Activated CD4-positive, alpha-beta memory T cell treated with anti-CD3 and anti-CD28 coated beads, Interleukin-2, amount 10 ng/mL, durations not matched to agents 7 days and 5 days (primary cell): Measurements from ENCODE around the gene SORCS3. TPM values are rescaled to one million over a fixed set of nuclear protein-coding genes. Genes with fewer than 3 reads are reported as not detected.

Experiments used
- CTCF ChIA-PET: fragments of 350-600 bp; sonication (Branson Sonifier 250); formaldehyde crosslinking; loops from one replicate; lab custom pipeline; 2021; ENCODE audit warnings: antibody characterized with exemption, inconsistent platforms; lab: Charles Lee
- POLR2A ChIA-PET: fragments of 350-600 bp; sonication (Branson Sonifier 250); formaldehyde crosslinking; loops from one replicate; lab custom pipeline; 2021; ENCODE audit warnings: antibody characterized with exemption; lab: Charles Lee
- DNase-seq: peaks from one replicate; pipeline ENCODE4 v3.0.0-alpha.2; 2020
- H3K27ac Mint-ChIP-seq: one replicate; pipeline ENCODE4 v1.8.0; 2021; ENCODE audit warnings: mild to moderate bottlenecking, mixed read lengths
- H3K27me3 Mint-ChIP-seq: one replicate; pipeline ENCODE4 v1.8.0; 2021; ENCODE audit warnings: mixed read lengths
- H3K36me3 Mint-ChIP-seq: one replicate; pipeline ENCODE4 v1.8.0; 2021; ENCODE audit warnings: low read depth, mixed read lengths
- H3K4me1 Mint-ChIP-seq: one replicate; pipeline ENCODE4 v1.8.0; 2021; ENCODE audit warnings: mixed read lengths
- H3K4me3 Mint-ChIP-seq: one replicate; pipeline ENCODE4 v1.8.0; 2021; ENCODE audit warnings: mild to moderate bottlenecking, mixed read lengths
- H3K9me3 Mint-ChIP-seq: one replicate; pipeline ENCODE4 v1.8.0; 2021; ENCODE audit warnings: mixed read lengths
- total RNA-seq, 2 experiments: library from RNA; stranded (reverse); gene quantifications; one replicate each; pipeline ENCODE4 v1.2.3, GENCODE V29; 2021

SORCS3 gene
- total RNA-seq, 2 experiments from 2014 or later: not detected

DNA sequence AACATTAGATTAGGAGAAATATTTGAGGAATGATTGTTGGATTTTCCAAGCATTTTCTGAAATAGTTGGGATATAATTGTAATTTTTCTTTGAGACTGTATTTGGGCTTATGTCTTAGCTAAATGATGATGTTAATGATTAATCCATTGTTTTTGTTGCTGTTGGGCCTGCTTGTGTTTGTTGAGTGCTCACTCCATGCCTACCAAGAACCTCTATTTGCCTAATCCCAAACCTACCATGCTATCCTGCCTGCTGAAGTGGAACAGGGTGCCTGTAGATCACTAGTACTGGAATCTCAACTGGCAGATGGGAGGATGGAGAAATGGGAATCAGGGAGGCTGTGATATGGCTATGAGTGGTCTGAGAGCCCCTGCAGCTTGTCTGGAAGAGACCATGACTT lies 565.5 kb downstream of the SORCS3 start:
- no peak for DNase-seq
- Mint-ChIP-seq H3K36me3 (no peaks in the 10 kb centered on the region), H3K9me3 (peaks cover 2% of the 10 kb centered on the region), H3K27ac (no peak overlapping the region), H3K27me3 (no peaks in the 10 kb centered on the region), H3K4me1 (no peaks in the 10 kb centered on the region), H3K4me3 (no peak overlapping the region)
- ChIA-PET CTCF (no interaction called here), POLR2A (no interaction called here)

DNA sequence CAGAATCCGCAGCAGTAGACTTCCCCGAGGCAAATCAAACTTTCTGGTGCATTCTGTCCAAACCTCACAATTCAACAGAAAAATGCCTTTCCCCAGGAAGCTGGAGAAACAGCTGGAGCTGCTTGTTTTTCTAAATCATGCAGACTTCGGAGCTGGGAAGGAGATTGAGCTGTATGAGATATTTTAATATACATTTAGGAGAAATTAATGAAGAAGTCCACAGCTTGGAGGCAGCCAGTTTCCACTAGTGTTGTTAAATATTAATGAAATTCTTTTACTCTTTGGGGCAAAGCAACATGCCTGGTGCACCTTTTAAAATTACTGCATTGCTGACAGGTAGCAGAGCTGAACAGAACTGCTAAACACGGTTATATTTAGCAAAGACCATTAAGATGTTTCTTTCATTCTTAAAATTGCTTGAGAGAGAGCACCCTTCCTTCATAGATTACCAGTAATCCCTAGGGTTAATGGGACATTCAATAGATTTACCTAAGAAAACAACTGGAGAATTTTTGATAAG lies 566.4 kb downstream of the SORCS3 start:
- Mint-ChIP-seq H3K27ac (no peak overlapping the region), H3K4me1 (no peaks in the 10 kb centered on the region), H3K27me3 (no peaks in the 10 kb centered on the region), H3K9me3 (no peaks in the 10 kb centered on the region), H3K36me3 (no peaks in the 10 kb centered on the region), H3K4me3 (no peak overlapping the region)
- DNase-seq: no peak
- ChIA-PET CTCF (no interaction called here), POLR2A (no interaction called here)

DNA sequence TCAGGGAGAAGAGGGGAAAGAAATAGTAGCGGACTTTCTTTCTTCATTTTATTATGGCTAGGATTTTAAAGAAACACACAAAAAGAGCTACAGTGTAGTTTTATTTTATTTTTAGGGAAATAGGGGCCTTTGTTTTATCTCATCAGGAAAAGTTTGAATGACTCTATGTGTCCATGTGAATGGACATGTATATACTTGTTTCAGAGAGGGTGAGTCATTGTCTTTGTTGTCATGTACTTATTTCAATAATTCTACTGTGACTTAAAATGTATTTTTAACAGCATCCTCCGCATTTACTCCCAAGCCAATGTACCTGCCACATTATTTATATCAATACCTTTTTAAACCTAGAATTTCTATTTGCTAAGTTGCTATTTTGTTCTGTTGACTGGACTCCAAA lies 569.5 kb downstream of the SORCS3 start:
- Mint-ChIP-seq H3K4me1 (no peaks in the 10 kb centered on the region), H3K27ac (no peak overlapping the region), H3K27me3 (no peaks in the 10 kb centered on the region), H3K36me3 (no peaks in the 10 kb centered on the region), H3K4me3 (no peak overlapping the region), H3K9me3 (peaks cover 7% of the 10 kb centered on the region)
- ChIA-PET POLR2A (no interaction called here), CTCF (no interaction called here)
- no peak for DNase-seq

DNA sequence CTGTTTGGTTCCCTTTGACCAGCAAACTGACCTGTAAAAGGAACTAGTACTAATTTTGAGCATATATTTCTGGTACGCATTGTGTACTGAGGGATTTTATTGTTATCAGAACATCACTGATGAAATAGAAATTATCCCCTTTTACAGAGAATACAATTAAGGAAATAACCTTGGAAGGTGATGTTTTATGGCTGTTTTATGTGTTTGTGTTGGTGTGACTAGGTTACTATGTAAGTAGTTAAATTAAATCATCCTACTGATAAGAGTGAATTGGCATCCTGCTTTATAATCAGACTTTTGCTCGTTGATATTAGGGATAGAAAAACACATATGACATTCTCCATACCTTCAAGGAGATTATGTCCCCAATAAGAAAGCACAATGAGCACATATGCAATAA lies 596.6 kb downstream of the SORCS3 start:
- POLR2A ChIA-PET: no interaction called here
- DNase-seq: no peak
- H3K27ac Mint-ChIP-seq: no peak overlapping the region
- H3K9me3 Mint-ChIP-seq: peaks cover 2% of the 10 kb centered on the region
- no peak overlapping the region for H3K4me3 Mint-ChIP-seq
- H3K36me3 Mint-ChIP-seq: no peaks in the 10 kb centered on the region
- H3K27me3 Mint-ChIP-seq: no peaks in the 10 kb centered on the region
- CTCF ChIA-PET: no interaction called here
- no peaks in the 10 kb centered on the region for H3K4me1 Mint-ChIP-seq

DNA sequence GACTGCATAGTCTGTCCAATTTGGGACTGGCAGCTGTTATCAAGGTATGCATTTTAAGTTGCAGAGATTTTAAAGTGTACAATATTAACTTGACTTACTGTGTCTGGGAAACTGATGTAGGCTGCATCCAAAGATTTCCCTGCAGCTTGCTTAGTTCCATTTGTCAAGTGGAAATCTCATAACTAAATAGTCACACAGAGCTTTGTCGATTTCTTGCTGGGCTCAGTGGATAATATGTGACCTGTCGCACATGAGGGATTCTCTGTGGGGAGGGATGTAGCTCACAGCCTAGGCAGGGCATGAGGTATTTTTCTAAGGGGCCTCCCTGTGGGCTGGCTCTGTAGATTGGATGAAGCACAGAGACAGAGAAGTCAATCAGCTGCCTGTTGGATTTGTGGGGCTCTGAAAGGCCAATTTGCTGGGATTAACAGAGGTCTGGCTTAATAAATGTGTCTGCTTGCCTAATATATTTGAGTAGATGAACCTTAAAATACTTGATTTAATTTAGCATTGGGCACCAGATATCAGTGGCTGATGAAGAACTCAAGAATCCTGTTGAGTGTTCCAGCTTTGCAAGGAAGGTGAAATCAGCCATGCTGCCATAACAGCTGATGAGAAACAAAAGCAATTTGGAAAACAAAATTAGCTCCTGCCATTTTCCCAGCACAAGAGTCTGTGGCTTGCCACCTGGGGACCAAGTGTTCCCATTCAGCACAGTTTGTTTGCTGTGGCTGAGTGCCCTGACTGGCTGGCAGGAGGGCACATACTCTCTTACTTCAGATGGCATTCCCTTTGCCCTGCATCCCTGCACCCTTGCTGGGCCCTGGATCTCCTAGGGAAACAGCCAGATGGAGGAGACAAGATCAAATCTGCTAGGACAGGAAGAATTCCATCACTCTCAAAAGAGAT lies 598.5 kb downstream of the SORCS3 start:
- CTCF ChIA-PET: no interaction called here
- Mint-ChIP-seq H3K36me3 (no peaks in the 10 kb centered on the region), H3K9me3 (no peaks in the 10 kb centered on the region), H3K27me3 (no peaks in the 10 kb centered on the region), H3K4me3 (no peak overlapping the region), H3K27ac (no peak overlapping the region), H3K4me1 (no peaks in the 10 kb centered on the region)
- POLR2A ChIA-PET: no interaction called here
- no peak for DNase-seq

DNA sequence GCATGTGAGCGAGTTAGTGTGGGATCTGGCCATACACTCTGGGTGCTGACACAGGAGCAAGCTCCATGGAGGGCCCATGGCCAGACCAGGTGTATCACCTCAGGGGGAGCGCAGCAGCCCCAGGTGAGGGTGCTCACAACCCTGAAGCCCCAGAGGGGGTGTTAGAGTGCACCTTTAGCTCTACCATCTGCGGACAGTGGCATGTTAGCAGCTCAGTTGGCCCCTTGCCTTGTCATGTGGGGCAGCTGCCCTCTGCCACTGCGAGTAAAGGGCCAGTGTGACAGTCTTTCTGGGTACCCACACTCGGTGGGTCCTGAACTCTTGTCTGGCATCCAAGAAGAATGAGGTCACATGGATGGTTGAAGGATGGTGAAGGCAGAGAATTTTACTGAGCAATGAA lies 600.2 kb downstream of the SORCS3 start:
- Mint-ChIP-seq H3K4me1 (no peaks in the 10 kb centered on the region), H3K36me3 (no peaks in the 10 kb centered on the region), H3K4me3 (no peak overlapping the region), H3K9me3 (no peaks in the 10 kb centered on the region), H3K27ac (no peak overlapping the region), H3K27me3 (no peaks in the 10 kb centered on the region)
- CTCF ChIA-PET: no interaction called here
- POLR2A ChIA-PET: no interaction called here
- no peak for DNase-seq

DNA sequence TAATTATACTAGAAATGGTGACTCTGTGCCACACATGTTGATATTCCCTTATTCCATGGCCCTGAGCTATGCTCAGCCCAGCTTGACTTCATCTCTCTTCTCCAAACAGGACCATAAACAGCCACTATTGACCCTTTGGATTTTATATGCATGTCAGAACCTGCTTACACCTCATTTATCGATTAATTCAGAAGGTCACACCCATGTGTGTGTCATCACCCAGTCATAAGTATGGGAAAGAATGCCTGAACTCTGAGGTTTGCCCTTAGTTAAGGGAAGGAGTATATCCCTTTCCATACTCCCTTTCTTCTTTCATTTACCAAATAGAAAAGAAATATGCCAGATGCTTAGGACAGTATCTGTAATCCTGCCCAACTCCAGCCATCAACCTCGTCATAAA lies 602.3 kb downstream of the SORCS3 start:
- no peak for DNase-seq
- POLR2A ChIA-PET: no interaction called here
- H3K9me3 Mint-ChIP-seq: no peaks in the 10 kb centered on the region
- no peaks in the 10 kb centered on the region for H3K27me3 Mint-ChIP-seq
- no peaks in the 10 kb centered on the region for H3K4me1 Mint-ChIP-seq
- H3K36me3 Mint-ChIP-seq: no peaks in the 10 kb centered on the region
- no peak overlapping the region for H3K4me3 Mint-ChIP-seq
- CTCF ChIA-PET: no interaction called here
- no peak overlapping the region for H3K27ac Mint-ChIP-seq

DNA sequence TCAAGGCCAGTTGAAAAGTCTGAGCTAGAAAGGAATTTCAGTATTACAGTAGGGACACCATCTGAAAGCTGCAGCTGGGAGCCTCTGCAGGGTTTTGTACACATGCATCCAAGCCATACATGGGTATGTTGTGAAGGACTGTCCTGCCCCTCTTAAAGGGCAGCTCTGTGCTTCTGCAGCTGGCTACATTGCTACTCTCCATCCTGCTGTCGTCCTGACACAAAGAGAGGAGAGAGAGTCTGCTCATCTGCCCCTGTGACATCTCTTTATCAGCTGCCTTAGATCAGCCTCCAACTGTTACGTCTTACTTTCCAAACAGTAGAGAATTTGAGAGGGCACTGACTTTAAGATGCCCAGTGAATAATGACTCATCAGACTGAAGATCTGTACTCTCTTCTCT lies 602.7 kb downstream of the SORCS3 start:
- H3K9me3 Mint-ChIP-seq: no peaks in the 10 kb centered on the region
- no peak overlapping the region for H3K4me3 Mint-ChIP-seq
- no peak for DNase-seq
- no peak overlapping the region for H3K27ac Mint-ChIP-seq
- no peaks in the 10 kb centered on the region for H3K36me3 Mint-ChIP-seq
- POLR2A ChIA-PET: no interaction called here
- no peaks in the 10 kb centered on the region for H3K27me3 Mint-ChIP-seq
- H3K4me1 Mint-ChIP-seq: no peaks in the 10 kb centered on the region
- CTCF ChIA-PET: no interaction called here

DNA sequence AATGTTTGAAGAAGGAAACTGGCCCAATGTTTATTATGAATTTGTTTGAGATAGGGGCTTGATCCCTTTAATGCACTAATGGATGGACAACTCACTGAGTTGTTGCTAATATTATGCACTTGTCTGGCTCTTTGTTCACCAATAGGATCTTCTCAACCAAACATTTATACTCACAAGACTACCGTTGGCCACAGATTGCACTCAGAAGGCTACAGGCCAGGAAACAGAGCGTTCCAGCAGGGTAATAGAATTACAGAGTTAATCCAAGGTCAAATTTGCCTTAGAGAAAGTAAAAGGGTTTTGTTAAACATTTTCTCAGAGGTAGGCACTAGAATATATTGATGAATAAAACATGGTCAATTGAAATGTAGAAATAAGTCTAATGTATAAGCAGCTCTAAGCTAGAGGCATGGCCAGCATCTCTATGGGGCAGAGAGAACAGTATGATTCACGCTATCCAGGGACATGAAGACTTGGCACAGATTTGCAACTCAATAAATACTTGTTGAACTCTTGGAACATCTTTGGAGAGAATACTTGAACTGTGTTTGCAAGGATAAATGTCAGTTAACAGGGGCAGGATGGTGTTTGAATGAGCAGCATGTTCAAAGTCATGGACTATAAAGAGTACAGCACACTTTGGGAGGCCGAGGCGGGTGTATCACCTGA lies 606.9 kb downstream of the SORCS3 start:
- DNase-seq: no peak
- H3K27me3 Mint-ChIP-seq: no peaks in the 10 kb centered on the region
- CTCF ChIA-PET: no interaction called here
- H3K9me3 Mint-ChIP-seq: no peaks in the 10 kb centered on the region
- H3K4me3 Mint-ChIP-seq: no peak overlapping the region
- POLR2A ChIA-PET: no interaction called here
- no peaks in the 10 kb centered on the region for H3K4me1 Mint-ChIP-seq
- no peaks in the 10 kb centered on the region for H3K36me3 Mint-ChIP-seq
- H3K27ac Mint-ChIP-seq: no peak overlapping the region

DNA sequence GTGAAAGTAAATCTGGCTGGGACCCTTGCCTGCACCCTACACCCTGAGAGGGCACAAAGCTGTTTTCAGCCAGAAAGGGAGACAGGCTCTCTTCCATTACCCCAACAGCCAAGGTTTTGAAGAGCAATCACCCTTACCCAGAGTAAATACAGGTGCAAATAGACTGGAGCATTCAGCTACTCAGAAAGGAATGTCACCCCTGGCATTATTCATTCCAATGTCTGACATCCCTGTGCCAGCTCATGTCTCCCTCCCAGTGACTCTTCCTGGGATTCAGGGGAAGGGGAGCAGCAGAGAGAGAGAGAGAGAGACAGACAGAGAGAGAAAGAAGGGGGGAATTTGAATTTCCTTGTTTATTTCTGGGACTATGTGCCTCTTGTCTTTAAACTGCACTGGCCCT lies 611.8 kb downstream of the SORCS3 start:
- no peaks in the 10 kb centered on the region for H3K27me3 Mint-ChIP-seq
- H3K4me1 Mint-ChIP-seq: no peaks in the 10 kb centered on the region
- DNase-seq: no peak
- no peaks in the 10 kb centered on the region for H3K9me3 Mint-ChIP-seq
- ChIA-PET POLR2A (no interaction called here), CTCF (no interaction called here)
- no peaks in the 10 kb centered on the region for H3K36me3 Mint-ChIP-seq
- H3K4me3 Mint-ChIP-seq: no peak overlapping the region
- no peak overlapping the region for H3K27ac Mint-ChIP-seq

DNA sequence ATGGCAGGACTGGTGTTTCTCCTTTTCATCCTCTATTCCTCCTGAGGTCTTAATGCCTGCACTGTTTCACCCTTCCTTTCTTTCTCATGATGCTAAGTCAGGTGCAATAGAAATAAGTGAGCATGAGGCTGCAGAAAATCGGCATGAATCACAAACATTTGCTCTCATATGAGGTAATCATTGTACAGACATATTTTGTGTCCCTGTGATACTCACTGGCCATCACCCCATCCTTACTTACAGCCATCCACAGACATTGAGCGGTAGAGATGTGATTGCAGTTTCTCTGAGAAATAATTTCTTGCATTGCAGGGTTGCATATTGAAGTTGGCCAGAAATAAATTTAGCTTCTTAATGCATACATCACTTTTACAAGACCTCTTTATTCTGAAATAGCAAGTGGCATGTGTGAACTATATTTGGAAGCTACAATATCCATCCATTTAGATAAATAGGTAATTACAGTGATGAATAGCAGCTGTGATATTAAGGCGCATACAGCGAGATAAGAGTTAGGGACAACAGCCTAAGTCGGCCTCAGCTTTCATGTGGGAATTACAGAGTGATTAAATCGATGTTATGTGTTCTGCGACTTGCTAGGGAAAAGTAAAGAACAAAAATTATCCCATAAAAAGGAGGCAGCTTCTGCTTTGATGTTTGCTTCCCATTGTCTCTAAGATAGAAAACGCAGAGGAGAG lies 612.6 kb downstream of the SORCS3 start:
- POLR2A ChIA-PET: no interaction called here
- no peak overlapping the region for H3K4me3 Mint-ChIP-seq
- no peaks in the 10 kb centered on the region for H3K36me3 Mint-ChIP-seq
- DNase-seq: no peak
- no peaks in the 10 kb centered on the region for H3K4me1 Mint-ChIP-seq
- no peaks in the 10 kb centered on the region for H3K9me3 Mint-ChIP-seq
- H3K27me3 Mint-ChIP-seq: no peaks in the 10 kb centered on the region
- H3K27ac Mint-ChIP-seq: no peak overlapping the region
- CTCF ChIA-PET: no interaction called here

DNA sequence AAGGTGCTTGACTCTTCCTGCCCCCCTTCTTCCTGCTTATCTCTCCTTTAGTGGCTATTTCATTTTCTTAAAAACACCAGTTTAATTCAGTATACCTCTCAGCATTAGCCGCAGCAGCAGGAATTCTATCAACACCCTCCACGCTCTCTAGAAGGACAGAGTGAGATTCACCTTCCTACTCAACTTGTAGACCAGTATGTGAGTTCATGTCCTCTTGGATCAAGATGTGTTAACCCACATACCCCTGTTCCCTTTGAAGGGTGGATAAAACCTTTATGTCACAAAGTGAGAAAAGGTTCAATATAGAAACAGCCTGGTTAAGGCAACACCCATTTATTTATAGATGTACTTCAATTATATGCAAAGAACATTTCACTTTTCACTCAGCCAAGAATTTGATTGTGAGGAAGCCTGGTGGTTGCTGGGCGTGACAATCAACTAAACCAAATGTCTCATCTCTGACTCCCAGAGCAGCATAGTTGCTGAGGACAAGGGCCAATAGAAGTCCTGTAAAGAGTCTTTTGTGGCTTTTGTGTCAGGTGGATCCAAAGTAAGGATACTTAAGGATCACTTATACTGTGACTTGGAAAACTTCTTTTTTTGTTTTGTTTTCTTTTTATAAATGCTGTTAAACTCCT lies 617.1 kb downstream of the SORCS3 start:
- Mint-ChIP-seq H3K27me3 (no peaks in the 10 kb centered on the region), H3K4me3 (no peak overlapping the region), H3K9me3 (no peaks in the 10 kb centered on the region), H3K27ac (no peak overlapping the region), H3K4me1 (no peaks in the 10 kb centered on the region), H3K36me3 (no peaks in the 10 kb centered on the region)
- CTCF ChIA-PET: no interaction called here
- no peak for DNase-seq
- POLR2A ChIA-PET: no interaction called here

DNA sequence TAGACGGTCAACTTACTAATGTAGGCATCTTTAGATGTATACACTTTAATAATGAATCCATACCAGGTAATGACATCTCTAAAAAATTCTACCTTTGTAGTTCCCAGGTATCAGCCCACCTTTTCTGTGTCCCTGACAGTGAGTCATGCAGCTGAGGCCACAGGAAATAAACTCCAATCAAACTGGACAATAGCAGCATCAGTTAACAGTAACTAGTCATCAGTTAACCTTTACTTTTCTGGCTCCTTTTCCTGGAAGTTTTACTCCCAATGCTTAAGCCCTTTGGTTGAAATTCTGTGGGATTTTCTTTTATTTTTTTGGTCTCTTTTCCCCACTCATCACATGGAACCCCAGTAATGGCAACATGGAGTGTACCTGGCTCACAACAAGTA lies 617.6 kb downstream of the SORCS3 start:
- no peak overlapping the region for H3K4me3 Mint-ChIP-seq
- H3K27ac Mint-ChIP-seq: no peak overlapping the region
- ChIA-PET POLR2A (no interaction called here), CTCF (no interaction called here)
- no peak for DNase-seq
- H3K9me3 Mint-ChIP-seq: no peaks in the 10 kb centered on the region
- H3K27me3 Mint-ChIP-seq: no peaks in the 10 kb centered on the region
- no peaks in the 10 kb centered on the region for H3K4me1 Mint-ChIP-seq
- no peaks in the 10 kb centered on the region for H3K36me3 Mint-ChIP-seq
